HepG2 (cell line): ENCODE results near the gene ZNF132. TPM values are rescaled to one million over a fixed set of nuclear protein-coding genes. Genes with fewer than 3 reads are reported as not detected.
A peak's percentile ranks its signal among the peaks of the same experiment; 100 is the strongest.

ENCODE experiments used
- ELF4 ChIP-seq: sonication (generic); formaldehyde crosslinking; IDR thresholded peaks from 2 replicates; pipeline ENCODE4 v1.5.0; 2020; ENCODE audit warnings: missing genetic modification reagents, mild to moderate bottlenecking, moderate library complexity, borderline replicate concordance
- ETV6 ChIP-seq: sonication (generic); formaldehyde crosslinking; conservative IDR thresholded peaks from 2 replicates; pipeline ENCODE4 v1.4.0; 2020; ENCODE audit warnings: missing genetic modification reagents
- JARID2 ChIP-seq: sonication (generic); formaldehyde crosslinking; IDR thresholded peaks from 2 replicates; pipeline ENCODE4 v1.8.1; 2023; ENCODE audit warnings: missing genetic modification reagents, inconsistent platforms; ENCODE audit not compliant: insufficient replicate concordance
- KDM1A ChIP-seq: IDR thresholded peaks from 2 replicates; pipeline ENCODE4 v1.6.1; 2016; ENCODE audit warnings: missing compliant biosample characterization
- KLF13 ChIP-seq: sonication (generic); formaldehyde crosslinking; IDR thresholded peaks from 2 replicates; pipeline ENCODE4 v1.4.0; 2020; ENCODE audit warnings: mild to moderate bottlenecking, missing genetic modification reagents
- MAF1 ChIP-seq: sonication (generic); formaldehyde crosslinking; IDR thresholded peaks from 2 replicates; pipeline ENCODE4 v1.5.0; 2020; ENCODE audit warnings: missing genetic modification reagents, borderline replicate concordance
- MAFF ChIP-seq: IDR thresholded peaks from 2 replicates; pipeline ENCODE4 v1.6.1; 2011; ENCODE audit warnings: low read depth, low read length, improper control_type of control experiment
- MATR3 ChIP-seq: sonication (generic); formaldehyde crosslinking; IDR thresholded peaks from 2 replicates; pipeline ENCODE4 v1.4.0; 2020; ENCODE audit warnings: missing genetic modification reagents
- TRIM24 ChIP-seq: sonication (generic); formaldehyde crosslinking; IDR thresholded peaks from 2 replicates; pipeline ENCODE4 v1.8.0; 2022; ENCODE audit warnings: mild to moderate bottlenecking, missing genetic modification reagents
- ZNF224 ChIP-seq: sonication (generic); formaldehyde crosslinking; IDR thresholded peaks from 2 replicates; pipeline ENCODE4 v1.5.0; 2020; ENCODE audit warnings: mild to moderate bottlenecking, missing genetic modification reagents
- ZNF234 ChIP-seq: sonication (generic); formaldehyde crosslinking; conservative IDR thresholded peaks from 2 replicates; pipeline ENCODE4 v1.5.1; 2020; ENCODE audit warnings: mild to moderate bottlenecking, missing genetic modification reagents
- ZNF263 ChIP-seq: sonication (generic); formaldehyde crosslinking; IDR thresholded peaks from 2 replicates; pipeline ENCODE4 v1.4.0; 2020; ENCODE audit warnings: missing genetic modification reagents
- ZNF3 ChIP-seq: IDR thresholded peaks from 2 replicates; pipeline ENCODE4 v1.7.0; 2017; ENCODE audit warnings: inconsistent platforms
- ZNF678 ChIP-seq: sonication (generic); formaldehyde crosslinking; IDR thresholded peaks from 2 replicates; pipeline ENCODE4 v1.4.0; 2020; ENCODE audit warnings: mild to moderate bottlenecking, missing genetic modification reagents
- polyA plus RNA-seq, 8 experiments: library from polyadenylated mRNA; depleted of rRNA in 3 of 8; stranded (reverse) in 7 of 8; unstranded in 1 of 8; fragments of >200 nt; fragmentation: Illumina TruSeq in 4 of 8; extraction: Trizol in 4 of 8; gene quantifications; 2 replicates each; pipeline versions ENCODE4 v1.2.1 to v1.2.3, GENCODE V29; 2011 to 2016; ENCODE audit warnings: low read depth in 4 of 8, missing spikeins in 1 of 8, mixed read lengths in 1 of 8; ENCODE audit not compliant: insufficient read depth in 1 of 8
- total RNA-seq, 5 experiments: library from RNA; depleted of rRNA; stranded (reverse); fragments of >200 nt; fragmentation: Illumina TruSeq; extraction: Trizol; gene quantifications; 2 replicates each; pipeline ENCODE4 v1.2.3, GENCODE V29; 2016; ENCODE audit warnings: low read depth in 1 of 5
- TF ChIP-seq, protein P1 (sequence below): IDR thresholded peaks from 2 replicates; pipeline ENCODE4 v1.6.1; 2016; ENCODE audit warnings: missing genetic modification reagents, missing compliant biosample characterization
- TF ChIP-seq, protein P2 (sequence below), 2 experiments: sonication (generic) in 1 of 2; formaldehyde crosslinking in 1 of 2; IDR thresholded peaks; 2 replicates each; pipeline versions ENCODE4 v1.4.0 to v1.6.1; 2016 to 2020; ENCODE audit warnings: borderline replicate concordance in 1 of 2, low read depth in 1 of 2, mild to moderate bottlenecking in 1 of 2, missing genetic modification reagents in 1 of 2
- TF ChIP-seq, protein P3 (sequence below): sonication (generic); formaldehyde crosslinking; IDR thresholded peaks from 2 replicates; pipeline ENCODE4 v1.4.0; 2020; ENCODE audit warnings: mild to moderate bottlenecking, missing genetic modification reagents, borderline replicate concordance
- TF ChIP-seq, protein P4 (sequence below): IDR thresholded peaks from 2 replicates; pipeline ENCODE4 v1.6.1; 2018; ENCODE audit warnings: missing genetic modification reagents, mild to moderate bottlenecking, missing compliant biosample characterization

ZNF132 gene
- total and polyA plus RNA-seq, 2 of the 13 experiments (the other 11 are each of a cell fraction or from before 2014, with no cell fraction given) = not detected

DNA sequence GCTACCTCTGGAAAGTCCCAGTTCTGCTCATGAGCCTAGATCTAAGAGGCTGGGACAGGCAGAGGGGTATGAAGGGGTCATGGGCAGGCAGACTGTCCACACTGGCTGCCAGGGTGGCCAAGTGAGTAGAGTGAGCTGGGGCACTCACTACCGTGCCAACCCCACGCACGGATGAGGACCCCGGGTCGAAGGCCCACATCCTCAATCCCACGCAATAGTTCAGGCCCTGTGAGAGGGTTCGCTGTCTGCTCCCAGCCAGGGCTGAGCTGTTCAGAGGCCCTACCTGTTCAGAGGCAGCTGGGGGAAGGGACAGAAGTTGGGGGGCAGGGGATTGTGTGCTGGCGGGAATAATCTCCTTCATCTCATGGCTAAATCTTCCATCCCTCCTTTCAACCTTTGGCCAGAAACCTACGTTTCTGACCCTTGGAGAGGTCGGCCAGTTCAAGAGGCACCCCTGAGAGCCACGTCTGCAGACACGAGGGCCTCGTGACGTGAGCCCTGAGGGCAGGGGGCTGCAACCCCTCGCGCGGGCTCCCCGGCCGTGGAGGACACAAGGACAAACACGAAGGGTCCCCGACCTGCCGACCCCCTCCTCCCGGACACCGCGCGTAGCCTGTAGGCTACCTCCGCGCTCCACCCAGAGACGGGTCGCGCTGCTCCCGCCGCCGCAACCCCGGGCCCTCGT, 53.9 kb downstream of the ZNF132 start (continued):
- TF ChIP-seq, protein P1, sequence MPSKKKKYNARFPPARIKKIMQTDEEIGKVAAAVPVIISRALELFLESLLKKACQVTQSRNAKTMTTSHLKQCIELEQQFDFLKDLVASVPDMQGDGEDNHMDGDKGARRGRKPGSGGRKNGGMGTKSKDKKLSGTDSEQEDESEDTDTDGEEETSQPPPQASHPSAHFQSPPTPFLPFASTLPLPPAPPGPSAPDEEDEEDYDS (CRISPR knock-in tag) = no peak
- no peak for TF ChIP-seq ELF4 (CRISPR knock-in tag)
- TF ChIP-seq ZNF678 (CRISPR knock-in tag) = no peak
- no peak for TF ChIP-seq ETV6 (CRISPR knock-in tag)
- no peak for TF ChIP-seq ZNF263 (CRISPR knock-in tag)
- TF ChIP-seq JARID2 (CRISPR knock-in tag) = peak; percentile 12
- TF ChIP-seq, protein P2, sequence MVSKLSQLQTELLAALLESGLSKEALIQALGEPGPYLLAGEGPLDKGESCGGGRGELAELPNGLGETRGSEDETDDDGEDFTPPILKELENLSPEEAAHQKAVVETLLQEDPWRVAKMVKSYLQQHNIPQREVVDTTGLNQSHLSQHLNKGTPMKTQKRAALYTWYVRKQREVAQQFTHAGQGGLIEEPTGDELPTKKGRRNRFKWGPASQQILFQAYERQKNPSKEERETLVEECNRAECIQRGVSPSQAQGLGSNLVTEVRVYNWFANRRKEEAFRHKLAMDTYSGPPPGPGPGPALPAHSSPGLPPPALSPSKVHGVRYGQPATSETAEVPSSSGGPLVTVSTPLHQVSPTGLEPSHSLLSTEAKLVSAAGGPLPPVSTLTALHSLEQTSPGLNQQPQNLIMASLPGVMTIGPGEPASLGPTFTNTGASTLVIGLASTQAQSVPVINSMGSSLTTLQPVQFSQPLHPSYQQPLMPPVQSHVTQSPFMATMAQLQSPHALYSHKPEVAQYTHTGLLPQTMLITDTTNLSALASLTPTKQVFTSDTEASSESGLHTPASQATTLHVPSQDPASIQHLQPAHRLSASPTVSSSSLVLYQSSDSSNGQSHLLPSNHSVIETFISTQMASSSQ (IDR thresholded peaks at IDR 0.05; ENCODE audit: low read depth) = no peak
- TF ChIP-seq, protein P2 (CRISPR knock-in tag; IDR thresholded peaks at IDR 0.05; ENCODE audit: borderline replicate concordance) = peak; percentile 31; the same call in 1 of the 2 replicates
- TF ChIP-seq, protein P3, sequence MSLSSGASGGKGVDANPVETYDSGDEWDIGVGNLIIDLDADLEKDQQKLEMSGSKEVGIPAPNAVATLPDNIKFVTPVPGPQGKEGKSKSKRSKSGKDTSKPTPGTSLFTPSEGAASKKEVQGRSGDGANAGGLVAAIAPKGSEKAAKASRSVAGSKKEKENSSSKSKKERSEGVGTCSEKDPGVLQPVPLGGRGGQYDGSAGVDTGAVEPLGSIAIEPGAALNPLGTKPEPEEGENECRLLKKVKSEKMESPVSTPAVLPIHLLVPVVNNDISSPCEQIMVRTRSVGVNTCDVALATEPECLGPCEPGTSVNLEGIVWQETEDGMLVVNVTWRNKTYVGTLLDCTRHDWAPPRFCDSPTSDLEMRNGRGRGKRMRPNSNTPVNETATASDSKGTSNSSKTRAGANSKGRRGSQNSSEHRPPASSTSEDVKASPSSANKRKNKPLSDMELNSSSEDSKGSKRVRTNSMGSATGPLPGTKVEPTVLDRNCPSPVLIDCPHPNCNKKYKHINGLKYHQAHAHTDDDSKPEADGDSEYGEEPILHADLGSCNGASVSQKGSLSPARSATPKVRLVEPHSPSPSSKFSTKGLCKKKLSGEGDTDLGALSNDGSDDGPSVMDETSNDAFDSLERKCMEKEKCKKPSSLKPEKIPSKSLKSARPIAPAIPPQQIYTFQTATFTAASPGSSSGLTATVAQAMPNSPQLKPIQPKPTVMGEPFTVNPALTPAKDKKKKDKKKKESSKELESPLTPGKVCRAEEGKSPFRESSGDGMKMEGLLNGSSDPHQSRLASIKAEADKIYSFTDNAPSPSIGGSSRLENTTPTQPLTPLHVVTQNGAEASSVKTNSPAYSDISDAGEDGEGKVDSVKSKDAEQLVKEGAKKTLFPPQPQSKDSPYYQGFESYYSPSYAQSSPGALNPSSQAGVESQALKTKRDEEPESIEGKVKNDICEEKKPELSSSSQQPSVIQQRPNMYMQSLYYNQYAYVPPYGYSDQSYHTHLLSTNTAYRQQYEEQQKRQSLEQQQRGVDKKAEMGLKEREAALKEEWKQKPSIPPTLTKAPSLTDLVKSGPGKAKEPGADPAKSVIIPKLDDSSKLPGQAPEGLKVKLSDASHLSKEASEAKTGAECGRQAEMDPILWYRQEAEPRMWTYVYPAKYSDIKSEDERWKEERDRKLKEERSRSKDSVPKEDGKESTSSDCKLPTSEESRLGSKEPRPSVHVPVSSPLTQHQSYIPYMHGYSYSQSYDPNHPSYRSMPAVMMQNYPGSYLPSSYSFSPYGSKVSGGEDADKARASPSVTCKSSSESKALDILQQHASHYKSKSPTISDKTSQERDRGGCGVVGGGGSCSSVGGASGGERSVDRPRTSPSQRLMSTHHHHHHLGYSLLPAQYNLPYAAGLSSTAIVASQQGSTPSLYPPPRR = no peak
- no peak; the same call in 1 of the 2 replicates for TF ChIP-seq ZNF224 (CRISPR knock-in tag)
- TF ChIP-seq TRIM24 (CRISPR knock-in tag) = no peak
- TF ChIP-seq MATR3 (CRISPR knock-in tag) = no peak
- TF ChIP-seq KDM1A (CRISPR knock-in tag) = no peak
- TF ChIP-seq, protein P4, sequence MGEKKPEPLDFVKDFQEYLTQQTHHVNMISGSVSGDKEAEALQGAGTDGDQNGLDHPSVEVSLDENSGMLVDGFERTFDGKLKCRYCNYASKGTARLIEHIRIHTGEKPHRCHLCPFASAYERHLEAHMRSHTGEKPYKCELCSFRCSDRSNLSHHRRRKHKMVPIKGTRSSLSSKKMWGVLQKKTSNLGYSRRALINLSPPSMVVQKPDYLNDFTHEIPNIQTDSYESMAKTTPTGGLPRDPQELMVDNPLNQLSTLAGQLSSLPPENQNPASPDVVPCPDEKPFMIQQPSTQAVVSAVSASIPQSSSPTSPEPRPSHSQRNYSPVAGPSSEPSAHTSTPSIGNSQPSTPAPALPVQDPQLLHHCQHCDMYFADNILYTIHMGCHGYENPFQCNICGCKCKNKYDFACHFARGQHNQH (CRISPR knock-in tag) = no peak
- no peak for TF ChIP-seq KLF13 (CRISPR knock-in tag)
- no peak for TF ChIP-seq MAF1 (CRISPR knock-in tag)
- TF ChIP-seq ZNF3 (CRISPR knock-in tag) = 0 out of 2 replicates have a peak, but pooled peaks have one; percentile 23
- TF ChIP-seq ZNF234 (CRISPR knock-in tag) = 0 out of 2 replicates have a peak, but pooled peaks have one; percentile 78
- no peak for TF ChIP-seq MAFF
